Kidney capillary endothelial cell (primary cell): ENCODE measurements around the gene VPS8.
A peak's percentile ranks its signal among the peaks of the same experiment; 100 is the strongest.
"Not testable (repeated sequence)": the region's sequence is repeated elsewhere in the genome, so short reads cannot be mapped to it uniquely, and the experiment has no call there.

Source experiments
- DNase-seq: peaks from one replicate; pipeline ENCODE4 v3.0.0-alpha.2; 2018; ENCODE audit warnings: low spot score

VPS8 gene

GRCh38 chr3:184982076-184982475 is 170.1 kb downstream of the VPS8 start:
- no peak for DNase-seq

- DNase-seq = no peak
Observed at GRCh38 chr3:184985586-184985985, 173.6 kb downstream of the VPS8 start.

GRCh38 chr3:184986366-184986889 is 174.5 kb downstream of the VPS8 start:
- DNase-seq = no peak

DNA sequence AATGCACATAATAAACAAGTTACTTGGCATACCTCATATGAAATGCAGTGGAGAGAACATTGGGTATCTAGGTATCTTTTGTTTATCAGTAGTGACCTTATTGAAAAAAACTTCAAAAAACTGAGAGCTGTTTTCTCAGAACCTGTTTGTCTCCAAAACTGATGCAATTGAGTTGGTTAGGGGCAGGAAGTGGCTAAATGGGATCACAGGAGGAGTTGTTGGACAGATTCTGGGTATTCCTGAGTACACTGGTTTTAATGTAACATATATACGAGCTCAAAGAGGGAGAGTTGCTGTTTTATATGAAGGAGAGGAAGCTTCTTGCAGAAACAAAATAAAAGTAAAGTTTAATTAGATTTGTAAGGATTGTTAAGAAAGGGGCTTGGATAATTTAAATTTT is 181.4 kb downstream of the VPS8 start:
- no peak for DNase-seq

DNA sequence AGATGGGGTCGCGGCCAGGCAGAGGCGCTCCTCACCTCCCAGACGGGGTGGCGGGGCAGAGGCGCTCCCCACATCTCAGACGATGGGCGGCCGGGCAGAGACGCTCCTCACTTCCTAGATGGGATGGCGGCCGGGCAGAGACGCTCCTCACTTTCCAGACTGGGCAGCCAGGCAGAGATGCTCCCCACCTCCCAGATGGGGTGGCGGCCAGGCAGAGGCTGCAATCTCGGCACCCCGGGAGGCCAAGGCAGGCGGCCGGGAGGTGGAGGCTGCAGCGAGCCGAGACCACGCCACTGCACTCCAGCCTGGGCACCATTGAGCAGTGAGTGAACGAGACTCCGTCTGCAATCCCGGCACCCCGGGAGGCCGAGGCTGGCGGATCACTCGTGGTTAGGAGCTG is 191.9 kb downstream of the VPS8 start:
- DNase-seq = not testable (repeated sequence)

GRCh38 chr3:185009650-185010049 is 197.7 kb downstream of the VPS8 start:
- no peak for DNase-seq

GRCh38 chr3:185017584-185017983 is 205.6 kb downstream of the VPS8 start:
- not testable (repeated sequence) for DNase-seq

GRCh38 chr3:185017996-185018395 is 206.0 kb downstream of the VPS8 start:
- DNase-seq = not testable (repeated sequence)

DNA sequence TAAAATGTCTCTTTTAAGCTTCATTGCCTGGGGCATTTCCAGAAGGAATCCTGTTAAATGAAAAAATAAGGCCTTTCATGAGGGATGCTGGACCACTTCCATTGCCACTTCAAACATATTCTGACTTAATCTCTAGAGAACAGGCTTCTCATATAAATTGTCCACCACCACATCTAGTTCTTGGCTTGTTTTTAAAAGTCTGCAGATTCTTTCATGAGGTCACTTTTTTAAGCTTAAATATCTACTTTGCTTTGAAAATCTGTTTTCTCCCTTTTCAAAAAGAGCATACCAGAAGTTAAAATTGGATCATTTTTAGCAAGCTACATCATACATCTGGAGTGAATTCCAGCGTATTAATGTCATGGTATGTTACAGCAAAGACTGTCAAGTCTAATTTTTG is 209.3 kb downstream of the VPS8 start:
- DNase-seq = no peak

DNA sequence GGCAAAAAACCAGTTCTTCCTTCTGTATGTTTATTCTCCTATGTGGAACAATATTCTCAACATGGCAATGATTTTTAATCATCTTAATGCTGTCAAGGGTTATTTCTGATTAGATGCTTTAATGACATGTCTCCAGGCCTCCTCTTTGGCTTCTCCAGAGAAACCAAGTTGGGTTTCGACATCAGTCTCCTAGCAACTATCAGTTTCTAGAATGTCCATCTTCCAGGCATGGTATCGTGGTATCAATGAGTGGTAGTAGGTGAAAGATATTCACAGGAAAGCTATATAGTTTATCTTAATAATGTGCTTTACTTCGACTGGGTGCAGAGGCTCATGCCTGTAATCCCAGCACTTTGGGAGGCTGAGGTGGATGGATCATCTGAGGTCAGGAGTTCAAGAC is 212.4 kb downstream of the VPS8 start:
- DNase-seq = no peak

- DNase-seq = no peak
Observed at GRCh38 chr3:185024966-185025365, 213.0 kb downstream of the VPS8 start.

GRCh38 chr3:185028121-185028520 is 216.2 kb downstream of the VPS8 start:
- DNase-seq = no peak

DNA sequence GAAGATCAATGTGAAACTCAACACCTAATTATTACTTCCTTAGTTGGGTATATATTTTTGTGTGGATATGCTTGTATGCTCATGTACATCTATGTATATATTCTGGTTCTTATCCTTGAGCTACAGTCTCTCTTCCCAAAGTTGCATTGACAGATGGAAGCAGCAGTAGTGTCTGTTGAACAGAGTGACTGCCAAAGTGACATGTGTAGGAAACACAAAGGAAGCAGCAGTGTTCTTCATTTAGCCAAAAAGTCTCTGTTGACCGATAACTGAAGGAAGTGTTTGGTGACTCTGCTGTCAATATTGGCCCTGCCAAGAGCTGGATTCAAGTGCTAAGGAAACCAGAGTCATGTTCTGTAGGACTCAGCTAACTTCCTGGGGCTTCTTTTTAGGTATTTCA is 217.1 kb downstream of the VPS8 start:
- no peak for DNase-seq

DNA sequence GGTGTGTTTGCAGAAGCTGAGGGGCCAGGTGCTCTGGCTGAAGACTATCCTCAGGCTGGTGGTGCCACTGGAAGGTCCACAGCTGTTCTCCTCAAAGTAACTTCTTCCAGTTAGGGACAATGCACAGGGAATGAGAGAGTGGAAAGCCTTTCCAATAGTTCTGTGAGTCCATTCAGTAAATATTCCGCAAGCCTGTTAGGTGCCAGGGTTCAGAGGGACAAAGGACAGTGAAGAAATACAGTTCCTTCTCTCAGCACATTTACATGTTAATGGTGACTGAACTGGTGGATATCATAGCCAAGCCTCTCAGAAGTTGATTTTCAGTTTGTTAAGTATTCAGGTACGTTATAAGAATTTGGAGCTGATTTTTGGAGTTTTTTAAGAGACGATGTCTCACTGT is 218.4 kb downstream of the VPS8 start:
- DNase-seq = no peak

- no peak for DNase-seq
Observed at GRCh38 chr3:185030951-185031350, 219.0 kb downstream of the VPS8 start.

DNA sequence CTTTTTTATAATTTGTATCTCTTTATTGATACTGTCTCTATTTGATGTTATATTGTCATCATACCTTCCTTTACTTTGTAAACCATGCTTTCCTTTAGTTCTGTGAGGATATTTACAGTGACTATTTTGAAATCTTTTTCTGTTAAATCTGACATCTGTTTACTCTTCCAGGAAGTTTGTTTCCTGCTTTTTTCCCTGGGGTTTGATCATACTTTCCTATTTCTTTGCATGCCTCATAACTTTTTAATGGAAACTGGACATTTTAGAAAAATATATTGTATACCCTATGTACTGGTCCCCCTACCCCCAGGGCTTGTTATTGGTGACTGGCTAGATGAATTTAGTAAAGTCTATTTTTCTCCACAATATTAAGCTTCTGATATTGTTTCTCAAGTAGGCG is 225.8 kb downstream of the VPS8 start:
- DNase-seq = no peak

GRCh38 chr3:185040425-185040824 is 228.5 kb downstream of the VPS8 start:
- no peak for DNase-seq

DNA sequence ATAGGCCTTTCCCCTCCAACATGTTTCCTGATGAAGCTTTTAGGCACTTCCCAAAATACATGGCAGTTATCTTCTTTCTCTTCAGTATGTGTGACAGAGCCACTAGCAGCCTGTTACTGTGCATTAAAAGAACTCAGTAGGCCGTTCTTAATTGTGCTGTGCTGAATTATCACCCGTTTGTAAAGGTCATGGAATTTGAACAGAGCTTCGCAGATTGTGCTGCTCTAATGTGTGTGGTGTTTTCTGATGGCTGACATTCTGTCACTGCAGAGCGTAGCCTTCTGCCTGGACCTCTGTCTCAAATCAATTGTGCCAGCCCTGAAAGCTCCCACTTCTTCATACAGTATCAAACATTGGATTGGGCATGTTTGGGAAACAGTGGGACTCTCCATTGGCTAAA is 229.6 kb downstream of the VPS8 start:
- no peak for DNase-seq

GRCh38 chr3:185042312-185043050 is 230.5 kb downstream of the VPS8 start:
- peak; percentile 28 for DNase-seq

GRCh38 chr3:185046164-185046515 is 234.2 kb downstream of the VPS8 start:
- DNase-seq = no peak

- no peak for DNase-seq
Observed at GRCh38 chr3:185046603-185047002, 234.6 kb downstream of the VPS8 start.

DNA sequence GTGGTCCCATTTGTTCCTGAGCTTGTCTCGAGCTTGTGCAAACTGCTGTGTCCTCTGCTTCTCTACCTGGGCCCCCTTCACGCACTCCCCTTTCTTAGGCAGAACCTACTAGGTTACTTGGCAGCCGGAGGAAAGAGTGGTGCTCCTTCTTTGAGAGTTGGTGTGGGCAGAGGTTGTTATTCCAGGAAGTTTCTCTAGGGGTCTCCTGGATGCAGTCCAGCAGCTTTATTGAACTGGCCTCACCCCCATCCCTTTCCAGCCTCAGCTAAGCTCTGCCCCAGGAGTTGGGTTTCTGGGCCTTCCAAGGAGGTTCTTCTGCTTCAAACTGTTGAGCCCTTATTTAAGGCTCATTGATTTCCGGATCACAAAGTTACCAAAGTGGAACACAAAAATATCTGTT is 237.7 kb downstream of the VPS8 start:
- no peak for DNase-seq

- no peak for DNase-seq
Observed at GRCh38 chr3:185051801-185052200, 239.8 kb downstream of the VPS8 start.

DNA sequence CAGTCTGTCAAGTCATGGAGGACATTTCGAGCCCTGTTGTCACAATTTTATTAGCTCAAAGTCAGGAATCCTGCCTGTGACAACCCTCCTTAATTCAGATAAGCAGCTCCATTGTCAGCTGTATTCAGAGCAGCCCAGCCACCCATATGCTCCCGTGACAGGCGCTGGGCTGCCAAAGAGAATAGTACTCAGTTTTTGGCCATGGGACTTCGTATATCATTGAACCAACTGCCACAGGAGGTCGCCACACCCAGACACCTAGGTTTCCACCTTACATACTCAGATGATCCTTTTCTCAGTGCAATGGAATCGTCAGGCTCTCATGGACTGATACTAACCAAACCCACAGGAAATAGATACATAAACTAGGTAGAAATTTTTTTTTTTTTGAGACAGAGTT is 240.7 kb downstream of the VPS8 start:
- no peak for DNase-seq
